DND-41 (cell line): ENCODE data around the gene DPP6.

Source experiments
- CTCF ChIP-seq: IDR thresholded peaks from 2 replicates; pipeline ENCODE4 v1.5.1; 2012; ENCODE audit warnings: borderline replicate concordance, low read length, moderate library complexity, mild to moderate bottlenecking; ENCODE audit not compliant: poor library complexity, severe bottlenecking; ENCODE audit errors: extremely low read depth
- EZH2 ChIP-seq: IDR thresholded peaks from 3 replicates; pipeline ENCODE4 v1.6.1; 2012; ENCODE audit warnings: borderline replicate concordance, low read depth, mild to moderate bottlenecking, moderate library complexity, low read length, inconsistent platforms; ENCODE audit not compliant: severe bottlenecking

GRCh38 chr7:154482863-154483262 is 430.7 kb downstream of the DPP6 start:
- TF ChIP-seq CTCF = no peak
- no peak for TF ChIP-seq EZH2
